SK-N-SH (cell line): ENCODE results near the gene AIF1.

Experiments
- CHD2 ChIP-seq: fragments of 150-350 bp; IDR thresholded peaks from 2 replicates; pipeline ENCODE4 v1.6.1; 2018; ENCODE audit warnings: low read length; ENCODE audit not compliant: partially characterized antibody
- CTCF ChIP-seq: fragments of 200-600 bp; sonication (generic); IDR thresholded peaks from 2 replicates; pipeline ENCODE4 v1.6.1; 2017; ENCODE audit warnings: antibody characterized with exemption, mild to moderate bottlenecking, moderate library complexity
- EP300 ChIP-seq, 2 experiments: IDR thresholded peaks; 2 replicates each; pipeline versions ENCODE4 v1.4.0 to v1.6.1; 2012; ENCODE audit warnings: borderline replicate concordance in 1 of 2, low read depth in 1 of 2, low read length in 1 of 2
- EZH2phosphoT487 ChIP-seq: fragments of 200-600 bp; sonication (generic); IDR thresholded peaks from 2 replicates; pipeline ENCODE4 v1.6.1; 2017; ENCODE audit warnings: low read depth, mixed run types, mild to moderate bottlenecking, antibody characterized with exemption, moderate library complexity, borderline replicate concordance
- GATA2 ChIP-seq: sonication (generic); formaldehyde crosslinking; IDR thresholded peaks from 2 replicates; pipeline ENCODE4 v1.5.0; 2020; ENCODE audit warnings: mild to moderate bottlenecking, missing genetic modification reagents
- JUND ChIP-seq: IDR thresholded peaks from 2 replicates; pipeline ENCODE4 v1.4.0; 2012
- POLR2AphosphoS5 ChIP-seq: IDR thresholded peaks from 2 replicates; pipeline ENCODE4 v1.6.1; 2012; ENCODE audit warnings: low read depth, low read length
- RCOR1 ChIP-seq: fragments of 150-350 bp; IDR thresholded peaks from 2 replicates; pipeline ENCODE4 v1.6.1; 2017; ENCODE audit warnings: antibody characterized with exemption, low read length
- SMC3 ChIP-seq: IDR thresholded peaks from 2 replicates; pipeline ENCODE4 v1.6.1; 2012; ENCODE audit warnings: low read depth, low read length, improper control_type of control experiment
- TEAD4 ChIP-seq: IDR thresholded peaks from 2 replicates; pipeline ENCODE4 v1.4.0; 2012; ENCODE audit warnings: mild to moderate bottlenecking, borderline replicate concordance; ENCODE audit not compliant: insufficient read depth
- YY1 ChIP-seq: IDR thresholded peaks from 2 replicates; pipeline ENCODE4 v1.4.0; 2012; ENCODE audit warnings: low read depth, mild to moderate bottlenecking
- TF ChIP-seq, protein P1 (sequence below): IDR thresholded peaks from 2 replicates; pipeline ENCODE4 v1.6.1; 2012; ENCODE audit warnings: mild to moderate bottlenecking, low read depth, low read length, moderate library complexity
- TF ChIP-seq, protein P2 (sequence below): IDR thresholded peaks from 2 replicates; pipeline ENCODE4 v1.4.0; 2012; ENCODE audit warnings: low read depth

- TF ChIP-seq CTCF = no peak
- TF ChIP-seq, protein P1, sequence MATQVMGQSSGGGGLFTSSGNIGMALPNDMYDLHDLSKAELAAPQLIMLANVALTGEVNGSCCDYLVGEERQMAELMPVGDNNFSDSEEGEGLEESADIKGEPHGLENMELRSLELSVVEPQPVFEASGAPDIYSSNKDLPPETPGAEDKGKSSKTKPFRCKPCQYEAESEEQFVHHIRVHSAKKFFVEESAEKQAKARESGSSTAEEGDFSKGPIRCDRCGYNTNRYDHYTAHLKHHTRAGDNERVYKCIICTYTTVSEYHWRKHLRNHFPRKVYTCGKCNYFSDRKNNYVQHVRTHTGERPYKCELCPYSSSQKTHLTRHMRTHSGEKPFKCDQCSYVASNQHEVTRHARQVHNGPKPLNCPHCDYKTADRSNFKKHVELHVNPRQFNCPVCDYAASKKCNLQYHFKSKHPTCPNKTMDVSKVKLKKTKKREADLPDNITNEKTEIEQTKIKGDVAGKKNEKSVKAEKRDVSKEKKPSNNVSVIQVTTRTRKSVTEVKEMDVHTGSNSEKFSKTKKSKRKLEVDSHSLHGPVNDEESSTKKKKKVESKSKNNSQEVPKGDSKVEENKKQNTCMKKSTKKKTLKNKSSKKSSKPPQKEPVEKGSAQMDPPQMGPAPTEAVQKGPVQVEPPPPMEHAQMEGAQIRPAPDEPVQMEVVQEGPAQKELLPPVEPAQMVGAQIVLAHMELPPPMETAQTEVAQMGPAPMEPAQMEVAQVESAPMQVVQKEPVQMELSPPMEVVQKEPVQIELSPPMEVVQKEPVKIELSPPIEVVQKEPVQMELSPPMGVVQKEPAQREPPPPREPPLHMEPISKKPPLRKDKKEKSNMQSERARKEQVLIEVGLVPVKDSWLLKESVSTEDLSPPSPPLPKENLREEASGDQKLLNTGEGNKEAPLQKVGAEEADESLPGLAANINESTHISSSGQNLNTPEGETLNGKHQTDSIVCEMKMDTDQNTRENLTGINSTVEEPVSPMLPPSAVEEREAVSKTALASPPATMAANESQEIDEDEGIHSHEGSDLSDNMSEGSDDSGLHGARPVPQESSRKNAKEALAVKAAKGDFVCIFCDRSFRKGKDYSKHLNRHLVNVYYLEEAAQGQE = no peak
- TF ChIP-seq EZH2phosphoT487 = no peak
- no peak for TF ChIP-seq YY1
- TF ChIP-seq JUND = no peak
- TF ChIP-seq CHD2 = no peak
- no peak for TF ChIP-seq POLR2AphosphoS5
- no peak for TF ChIP-seq TEAD4
- no peak for TF ChIP-seq SMC3
- TF ChIP-seq GATA2 (CRISPR knock-in tag) = no peak
- TF ChIP-seq, protein P2, sequence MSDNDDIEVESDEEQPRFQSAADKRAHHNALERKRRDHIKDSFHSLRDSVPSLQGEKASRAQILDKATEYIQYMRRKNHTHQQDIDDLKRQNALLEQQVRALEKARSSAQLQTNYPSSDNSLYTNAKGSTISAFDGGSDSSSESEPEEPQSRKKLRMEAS = no peak; the same call in 1 of the 2 replicates
- no peak for TF ChIP-seq EP300 (IDR thresholded peaks at IDR 0.05; ENCODE audit: borderline replicate concordance in 1 of 2, low read depth in 1 of 2, low read length in 1 of 2)
- TF ChIP-seq RCOR1 = no peak
These were observed 48.3 kb downstream of the AIF1 start for GRCh38 chr6:31663126-31663960.
